Activated CD8-positive, alpha-beta T cell treated with anti-CD3 and anti-CD28 coated beads for 36 hours (primary cell): ENCODE data around the gene ABCC3. TPM values are rescaled to one million over a fixed set of nuclear protein-coding genes. Genes with fewer than 3 reads are reported as not detected.

Experiments
- ATAC-seq: fragments of 200-7000 bp; cut with Tn5 transposase; one replicate; pipeline ENCODE4 v1.10.0; 2021; ENCODE audit warnings: mild to moderate bottlenecking, moderate library complexity
- CTCF ChIA-PET: fragments of 350-600 bp; sonication (Branson Sonifier 250); formaldehyde crosslinking; loops from one replicate; lab custom pipeline; 2021; ENCODE audit warnings: antibody characterized with exemption; lab: Charles Lee
- POLR2A ChIA-PET: fragments of 350-600 bp; sonication (Branson Sonifier 250); formaldehyde crosslinking; loops from one replicate; lab custom pipeline; 2021; ENCODE audit warnings: antibody characterized with exemption; lab: Charles Lee
- DNase-seq: peaks from one replicate; pipeline ENCODE4 v3.0.0-alpha.2; 2020
- H3K27ac Mint-ChIP-seq: one replicate; pipeline ENCODE4 v1.8.0; 2021; ENCODE audit warnings: mild to moderate bottlenecking, mixed read lengths
- H3K27me3 Mint-ChIP-seq: one replicate; pipeline ENCODE4 v1.8.0; 2021; ENCODE audit warnings: mixed read lengths
- H3K36me3 Mint-ChIP-seq: one replicate; pipeline ENCODE4 v1.8.0; 2021; ENCODE audit warnings: low read depth, mixed read lengths
- H3K4me1 Mint-ChIP-seq: one replicate; pipeline ENCODE4 v1.8.0; 2021; ENCODE audit warnings: low read depth, mixed read lengths
- H3K4me3 Mint-ChIP-seq: one replicate; pipeline ENCODE4 v1.8.0; 2021; ENCODE audit warnings: mild to moderate bottlenecking, moderate library complexity, mixed read lengths
- H3K9me3 Mint-ChIP-seq: one replicate; pipeline ENCODE4 v1.8.0; 2021; ENCODE audit warnings: mixed read lengths
- intact Hi-C: fragments of 100-400 bp; cut with micrococcal nuclease; formaldehyde crosslinking; loops from one replicate; pipeline ENCODE4 v1.10.0; 2022
- total RNA-seq, 2 experiments: library from RNA; stranded (reverse); gene quantifications; one replicate each; pipeline ENCODE4 v1.2.3, GENCODE V29; 2021
- TF ChIP-seq, protein P1 (sequence below): fragments of 200-600 bp; IDR thresholded peaks from one replicate; pipeline ENCODE4 v1.8.0; 2022; ENCODE audit warnings: antibody characterized with exemption, mild to moderate bottlenecking

The ABCC3 gene
- total RNA-seq, 2 experiments from 2014 or later: not detected

GRCh38 chr17:50651661-50652060 lies 17.0 kb downstream of the ABCC3 start:
- ChIA-PET POLR2A (no interaction called here), CTCF (interaction anchor here (1.2 to 2.5 kb wide), 2 partner anchors 10 to 132 kb away, joined by 6 to 7 read pairs; no protein-coding TSS in a partner anchor)
- H3K9me3 Mint-ChIP-seq: no peaks in the 10 kb centered on the region
- no peaks in the 10 kb centered on the region for H3K4me1 Mint-ChIP-seq
- no peaks in the 10 kb centered on the region for H3K27me3 Mint-ChIP-seq
- intact Hi-C loops: no loop called here
- H3K27ac Mint-ChIP-seq: no peak overlapping the region
- H3K4me3 Mint-ChIP-seq: no peak overlapping the region
- no peak for ATAC-seq
- TF ChIP-seq, protein P1, sequence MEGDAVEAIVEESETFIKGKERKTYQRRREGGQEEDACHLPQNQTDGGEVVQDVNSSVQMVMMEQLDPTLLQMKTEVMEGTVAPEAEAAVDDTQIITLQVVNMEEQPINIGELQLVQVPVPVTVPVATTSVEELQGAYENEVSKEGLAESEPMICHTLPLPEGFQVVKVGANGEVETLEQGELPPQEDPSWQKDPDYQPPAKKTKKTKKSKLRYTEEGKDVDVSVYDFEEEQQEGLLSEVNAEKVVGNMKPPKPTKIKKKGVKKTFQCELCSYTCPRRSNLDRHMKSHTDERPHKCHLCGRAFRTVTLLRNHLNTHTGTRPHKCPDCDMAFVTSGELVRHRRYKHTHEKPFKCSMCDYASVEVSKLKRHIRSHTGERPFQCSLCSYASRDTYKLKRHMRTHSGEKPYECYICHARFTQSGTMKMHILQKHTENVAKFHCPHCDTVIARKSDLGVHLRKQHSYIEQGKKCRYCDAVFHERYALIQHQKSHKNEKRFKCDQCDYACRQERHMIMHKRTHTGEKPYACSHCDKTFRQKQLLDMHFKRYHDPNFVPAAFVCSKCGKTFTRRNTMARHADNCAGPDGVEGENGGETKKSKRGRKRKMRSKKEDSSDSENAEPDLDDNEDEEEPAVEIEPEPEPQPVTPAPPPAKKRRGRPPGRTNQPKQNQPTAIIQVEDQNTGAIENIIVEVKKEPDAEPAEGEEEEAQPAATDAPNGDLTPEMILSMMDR: no peak
- H3K36me3 Mint-ChIP-seq: no peaks in the 10 kb centered on the region
- DNase-seq: no peak

DNA sequence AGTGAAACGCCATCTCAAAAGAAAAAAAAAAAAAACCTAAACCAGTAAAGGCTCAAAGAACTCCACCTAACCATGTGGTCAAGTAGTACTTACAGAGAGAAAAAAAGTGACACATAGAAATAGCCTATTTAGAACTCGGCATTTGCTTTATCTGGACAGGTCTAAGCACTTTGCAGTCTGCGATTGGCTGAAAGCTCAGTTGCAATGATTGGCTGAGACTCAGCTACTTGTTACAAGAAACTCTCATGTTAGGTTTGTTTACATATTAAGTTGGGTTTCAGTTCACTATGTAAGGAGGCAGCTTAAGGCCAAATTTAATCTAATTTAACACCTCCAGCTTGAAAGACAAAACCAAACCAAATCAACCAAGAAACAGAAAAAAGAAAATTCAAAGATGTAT lies 19.1 kb downstream of the ABCC3 start:
- Mint-ChIP-seq H3K36me3 (no peaks in the 10 kb centered on the region), H3K27ac (no peak overlapping the region), H3K4me1 (no peaks in the 10 kb centered on the region), H3K4me3 (no peak overlapping the region), H3K27me3 (no peaks in the 10 kb centered on the region), H3K9me3 (no peaks in the 10 kb centered on the region)
- DNase-seq (no peak), ATAC-seq (no peak)
- TF ChIP-seq, protein P1: no peak
- POLR2A ChIA-PET: interaction anchor here (0.6 kb wide), 1 partner anchor 38 kb away, joined by 4 read pairs; no protein-coding TSS in a partner anchor
- CTCF ChIA-PET: interaction anchor here (0.7 to 1.1 kb wide), 2 partner anchors 24 to 171 kb away, joined by 3 to 4 read pairs; no protein-coding TSS in a partner anchor
- intact Hi-C loops: no loop called here

- H3K4me1 Mint-ChIP-seq: peaks cover 2% of the 10 kb centered on the region
- no peak overlapping the region for H3K27ac Mint-ChIP-seq
- intact Hi-C loops: no loop called here
- ChIA-PET POLR2A (no interaction called here), CTCF (no interaction called here)
- no peaks in the 10 kb centered on the region for H3K36me3 Mint-ChIP-seq
- TF ChIP-seq, protein P1: no peak
- ATAC-seq: no peak
- H3K27me3 Mint-ChIP-seq: peaks cover 1% of the 10 kb centered on the region
- no peak for DNase-seq
- no peaks in the 10 kb centered on the region for H3K9me3 Mint-ChIP-seq
- no peak overlapping the region for H3K4me3 Mint-ChIP-seq
Measured at GRCh38 chr17:50656509-50656908, 21.8 kb downstream of the ABCC3 start.

DNA sequence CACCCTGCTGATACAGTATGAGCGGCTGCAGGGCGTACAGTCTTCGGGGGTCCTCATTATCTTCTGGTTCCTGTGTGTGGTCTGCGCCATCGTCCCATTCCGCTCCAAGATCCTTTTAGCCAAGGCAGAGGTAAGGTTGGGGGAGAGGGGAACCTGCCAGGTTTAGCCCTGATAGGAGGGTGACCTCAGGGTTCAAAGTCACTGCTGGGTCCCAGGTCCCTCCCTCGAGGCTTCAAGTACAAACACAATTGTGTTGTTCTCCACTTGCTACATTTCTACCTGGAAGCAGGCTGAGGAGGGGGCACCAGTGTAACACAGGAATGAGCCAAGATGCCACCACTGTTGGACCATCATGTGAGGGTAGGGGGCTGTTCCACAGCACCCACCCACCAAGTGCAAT lies 22.4 kb downstream of the ABCC3 start:
- ChIA-PET POLR2A (no interaction called here), CTCF (no interaction called here)
- no peaks in the 10 kb centered on the region for H3K9me3 Mint-ChIP-seq
- DNase-seq: no peak
- peaks cover 7% of the 10 kb centered on the region for H3K4me1 Mint-ChIP-seq
- no peak for ATAC-seq
- no peak overlapping the region for H3K4me3 Mint-ChIP-seq
- TF ChIP-seq, protein P1: no peak
- intact Hi-C loops: no loop called here
- H3K27ac Mint-ChIP-seq: no peak overlapping the region
- peaks cover 1% of the 10 kb centered on the region for H3K27me3 Mint-ChIP-seq
- no peaks in the 10 kb centered on the region for H3K36me3 Mint-ChIP-seq

DNA sequence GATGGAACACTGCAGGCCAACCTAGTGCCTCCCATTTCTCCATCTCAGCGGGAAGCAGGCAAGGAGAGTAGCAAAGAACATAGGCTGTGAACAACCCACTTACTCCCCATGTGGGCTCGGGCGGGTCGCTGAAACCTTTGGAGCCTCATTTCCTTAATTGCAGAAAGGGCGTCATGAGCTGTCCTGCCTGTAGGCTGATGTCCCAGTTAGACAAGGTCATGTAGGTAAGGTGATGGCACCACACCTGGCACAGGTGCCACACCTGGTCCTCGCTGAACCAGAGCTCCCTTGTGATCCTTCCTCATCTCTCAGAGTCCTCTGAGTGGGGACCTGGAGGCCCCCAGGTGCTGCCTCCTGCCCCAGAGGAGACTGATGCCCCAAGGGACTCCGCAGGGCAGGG lies 22.9 kb downstream of the ABCC3 start:
- CTCF ChIA-PET: no interaction called here

More for the DNA sequence above, 22.9 kb downstream of the ABCC3 start:
- TF ChIP-seq, protein P1: no peak
- no peaks in the 10 kb centered on the region for H3K9me3 Mint-ChIP-seq
- no peak overlapping the region for H3K4me3 Mint-ChIP-seq
- no peaks in the 10 kb centered on the region for H3K36me3 Mint-ChIP-seq
- POLR2A ChIA-PET: no interaction called here
- ATAC-seq (no peak), DNase-seq (no peak)
- intact Hi-C loops: no loop called here
- peaks cover 10% of the 10 kb centered on the region for H3K4me1 Mint-ChIP-seq
- H3K27me3 Mint-ChIP-seq: peaks cover 1% of the 10 kb centered on the region
- H3K27ac Mint-ChIP-seq: no peak overlapping the region
